ENCODE data around the gene LAD1.

LAD1 gene

DNA sequence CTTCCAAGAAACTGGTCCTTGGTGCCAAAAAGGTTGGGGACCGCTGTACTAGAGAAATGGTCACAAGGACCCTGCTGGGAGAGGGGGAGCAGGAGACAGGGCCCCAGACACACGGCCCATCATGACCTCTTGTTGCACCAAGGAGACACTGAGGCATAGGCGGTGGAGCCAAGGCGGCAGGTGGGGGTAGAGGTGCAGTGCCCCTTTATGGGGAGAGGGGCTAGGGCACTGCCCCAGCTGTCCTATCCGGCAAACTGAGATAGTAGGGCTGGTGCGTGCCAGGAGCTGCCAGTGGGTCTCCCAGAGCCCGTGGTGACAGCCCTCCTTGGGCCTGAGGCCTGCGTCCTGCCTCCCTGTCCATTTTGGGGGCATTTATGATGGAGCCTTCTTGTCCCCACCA, 41.9 kb downstream of the LAD1 start:
- H3K27me3 ChIP-seq (ENCODE audit: insufficient read depth, low read length, poor library complexity, severe bottlenecking) = no peaks in the 10 kb centered on the region
- no peaks in the 10 kb centered on the region for H4K20me1 ChIP-seq (ENCODE audit: insufficient read depth, low read length, poor library complexity, severe bottlenecking)
- H3K9ac ChIP-seq (ENCODE audit: low read depth, low read length, poor library complexity, severe bottlenecking) = no peak overlapping the region
- H2AFZ ChIP-seq (ENCODE audit: low read length) = no peak overlapping the region
- no peak for TF ChIP-seq EZH2phosphoT487 (IDR thresholded peaks at IDR 0.05; ENCODE audit: borderline replicate concordance)
- TF ChIP-seq, protein P1, sequence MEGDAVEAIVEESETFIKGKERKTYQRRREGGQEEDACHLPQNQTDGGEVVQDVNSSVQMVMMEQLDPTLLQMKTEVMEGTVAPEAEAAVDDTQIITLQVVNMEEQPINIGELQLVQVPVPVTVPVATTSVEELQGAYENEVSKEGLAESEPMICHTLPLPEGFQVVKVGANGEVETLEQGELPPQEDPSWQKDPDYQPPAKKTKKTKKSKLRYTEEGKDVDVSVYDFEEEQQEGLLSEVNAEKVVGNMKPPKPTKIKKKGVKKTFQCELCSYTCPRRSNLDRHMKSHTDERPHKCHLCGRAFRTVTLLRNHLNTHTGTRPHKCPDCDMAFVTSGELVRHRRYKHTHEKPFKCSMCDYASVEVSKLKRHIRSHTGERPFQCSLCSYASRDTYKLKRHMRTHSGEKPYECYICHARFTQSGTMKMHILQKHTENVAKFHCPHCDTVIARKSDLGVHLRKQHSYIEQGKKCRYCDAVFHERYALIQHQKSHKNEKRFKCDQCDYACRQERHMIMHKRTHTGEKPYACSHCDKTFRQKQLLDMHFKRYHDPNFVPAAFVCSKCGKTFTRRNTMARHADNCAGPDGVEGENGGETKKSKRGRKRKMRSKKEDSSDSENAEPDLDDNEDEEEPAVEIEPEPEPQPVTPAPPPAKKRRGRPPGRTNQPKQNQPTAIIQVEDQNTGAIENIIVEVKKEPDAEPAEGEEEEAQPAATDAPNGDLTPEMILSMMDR (conservative IDR thresholded peaks at IDR 0.05; ENCODE audit: low read length) = no peak
- no peak overlapping the region for H3K4me3 ChIP-seq (ENCODE audit: low read length, poor library complexity, severe bottlenecking)
- H3K4me1 ChIP-seq (ENCODE audit: insufficient read depth, low read length, poor library complexity, severe bottlenecking) = no peaks in the 10 kb centered on the region
- no peaks in the 10 kb centered on the region for H3K9me3 ChIP-seq (ENCODE audit: insufficient read depth, low read depth, low read length)
- H3K4me2 ChIP-seq (ENCODE audit: low read depth, low read length, poor library complexity, severe bottlenecking) = no peak overlapping the region
- H3F3A ChIP-seq (ENCODE audit: low read depth) = no peaks in the 10 kb centered on the region
- H3K79me2 ChIP-seq (ENCODE audit: insufficient read depth, low read length) = no peaks in the 10 kb centered on the region
- H3K36me3 ChIP-seq (ENCODE audit: insufficient read depth, low read length) = no peaks in the 10 kb centered on the region
- no peaks in the 10 kb centered on the region for H3K9me2 ChIP-seq (replicated peaks; ENCODE audit: low read depth, low read length)

DNA sequence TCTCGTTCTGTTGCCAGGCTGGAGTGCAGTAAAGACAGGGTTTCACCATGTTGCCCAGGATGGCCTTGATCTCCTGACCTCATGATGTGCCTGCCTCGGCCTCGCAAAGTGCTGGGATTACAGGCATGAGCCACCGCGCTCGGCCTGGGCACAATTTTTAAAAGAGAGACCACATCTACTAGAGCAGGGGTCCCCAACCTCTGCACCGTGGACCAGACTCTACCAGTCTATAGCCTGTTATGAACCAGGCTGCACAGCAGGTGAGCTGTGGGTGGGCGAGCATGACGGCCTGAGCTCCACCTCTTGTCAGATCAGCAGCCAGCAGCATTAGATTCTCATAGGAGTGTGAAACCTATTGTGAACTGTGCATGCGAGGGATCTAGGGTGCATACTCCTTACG, 42.4 kb downstream of the LAD1 start:
- Histone ChIP-seq H3K9ac (ENCODE audit: low read depth, low read length, poor library complexity, severe bottlenecking) (no peak overlapping the region), H3F3A (ENCODE audit: low read depth) (no peaks in the 10 kb centered on the region)

DNA sequence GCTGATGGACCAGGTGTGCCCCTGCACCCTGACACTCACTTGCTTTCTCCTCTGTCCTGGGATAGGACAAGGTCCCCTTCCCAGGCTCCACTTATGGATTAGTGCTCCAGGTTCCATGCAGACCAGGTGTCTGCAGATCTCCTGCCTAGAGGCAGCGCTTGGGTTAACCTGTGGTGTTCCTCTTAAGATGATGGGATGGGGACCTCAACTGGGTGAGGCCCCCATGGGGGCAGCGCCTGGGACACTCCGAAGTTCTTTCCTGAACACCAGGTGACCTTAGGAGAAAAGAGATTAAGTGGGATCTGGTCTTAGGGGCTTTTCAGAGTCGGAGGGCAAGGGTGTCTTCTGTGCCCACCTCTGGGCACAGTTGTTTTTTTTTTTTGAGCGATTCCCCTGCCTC, 42.9 kb downstream of the LAD1 start:
- H3K79me2 ChIP-seq (ENCODE audit: insufficient read depth, low read length) = no peaks in the 10 kb centered on the region
- no peak overlapping the region for H3K4me2 ChIP-seq (ENCODE audit: low read depth, low read length, poor library complexity, severe bottlenecking)
- no peaks in the 10 kb centered on the region for H4K20me1 ChIP-seq (ENCODE audit: insufficient read depth, low read length, poor library complexity, severe bottlenecking)
- no peak overlapping the region for H3K4me3 ChIP-seq (ENCODE audit: low read length, poor library complexity, severe bottlenecking)
- no peaks in the 10 kb centered on the region for H3K27me3 ChIP-seq (ENCODE audit: insufficient read depth, low read length, poor library complexity, severe bottlenecking)
- no peaks in the 10 kb centered on the region for H3K9me2 ChIP-seq (replicated peaks; ENCODE audit: low read depth, low read length)
- no peaks in the 10 kb centered on the region for H3K9me3 ChIP-seq (ENCODE audit: insufficient read depth, low read depth, low read length)
- no peak for TF ChIP-seq EZH2phosphoT487 (IDR thresholded peaks at IDR 0.05; ENCODE audit: borderline replicate concordance)
- TF ChIP-seq, protein P1 (conservative IDR thresholded peaks at IDR 0.05; ENCODE audit: low read length) = no peak
- H3K36me3 ChIP-seq (ENCODE audit: insufficient read depth, low read length) = no peaks in the 10 kb centered on the region
- no peak overlapping the region for H3K9ac ChIP-seq (ENCODE audit: low read depth, low read length, poor library complexity, severe bottlenecking)
- no peaks in the 10 kb centered on the region for H3F3A ChIP-seq (ENCODE audit: low read depth)
- H3K4me1 ChIP-seq (ENCODE audit: insufficient read depth, low read length, poor library complexity, severe bottlenecking) = no peaks in the 10 kb centered on the region
- H2AFZ ChIP-seq (ENCODE audit: low read length) = no peak overlapping the region

More for the DNA sequence above, 42.4 kb downstream of the LAD1 start:
- Histone ChIP-seq H3K79me2 (ENCODE audit: insufficient read depth, low read length) (no peaks in the 10 kb centered on the region), H3K9me3 (ENCODE audit: insufficient read depth, low read depth, low read length) (no peaks in the 10 kb centered on the region), H2AFZ (ENCODE audit: low read length) (no peak overlapping the region), H3K4me3 (ENCODE audit: low read length, poor library complexity, severe bottlenecking) (no peak overlapping the region), H4K20me1 (ENCODE audit: insufficient read depth, low read length, poor library complexity, severe bottlenecking) (no peaks in the 10 kb centered on the region), H3K4me2 (ENCODE audit: low read depth, low read length, poor library complexity, severe bottlenecking) (no peak overlapping the region), H3K36me3 (ENCODE audit: insufficient read depth, low read length) (no peaks in the 10 kb centered on the region), H3K4me1 (ENCODE audit: insufficient read depth, low read length, poor library complexity, severe bottlenecking) (no peaks in the 10 kb centered on the region), H3K27me3 (ENCODE audit: insufficient read depth, low read length, poor library complexity, severe bottlenecking) (no peaks in the 10 kb centered on the region), H3K9me2 (replicated peaks; ENCODE audit: low read depth, low read length) (no peaks in the 10 kb centered on the region)
- TF ChIP-seq, protein P1 (conservative IDR thresholded peaks at IDR 0.05; ENCODE audit: low read length) = no peak
- no peak for TF ChIP-seq EZH2phosphoT487 (IDR thresholded peaks at IDR 0.05; ENCODE audit: borderline replicate concordance)
